ENCODE results near the gene P3H2.

DNA sequence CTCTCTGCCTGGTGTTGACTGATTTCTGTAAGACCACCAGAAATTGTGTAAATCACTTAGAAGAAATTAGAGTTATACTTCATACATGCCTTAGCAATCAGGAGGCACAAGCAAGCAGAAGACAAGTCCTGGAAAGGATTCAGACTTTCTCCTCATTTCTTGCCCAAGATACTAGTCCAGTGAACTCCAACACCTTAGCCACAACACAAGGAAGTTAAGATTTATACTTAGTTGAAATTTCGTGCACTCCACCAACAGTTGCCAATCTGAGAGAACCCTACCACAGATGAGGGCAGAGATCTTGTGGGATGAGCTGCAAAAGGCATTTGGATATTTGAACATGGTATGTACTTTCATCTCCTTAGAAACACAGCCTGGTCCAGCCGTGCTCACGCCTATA is 2.3 kb downstream of the P3H2 start:
- TF ChIP-seq ZNF629 (tag by site-specific recombination; IDR thresholded peaks at IDR 0.05) (no peak), ZNF677 (tag by site-specific recombination; IDR thresholded peaks at IDR 0.05) (no peak), KLF1 (tag by site-specific recombination; IDR thresholded peaks at IDR 0.05) (no peak), HOXD13 (CRISPR knock-in tag; IDR thresholded peaks at IDR 0.05; ENCODE audit: borderline replicate concordance) (no peak)
- TF ChIP-seq, protein P1, sequence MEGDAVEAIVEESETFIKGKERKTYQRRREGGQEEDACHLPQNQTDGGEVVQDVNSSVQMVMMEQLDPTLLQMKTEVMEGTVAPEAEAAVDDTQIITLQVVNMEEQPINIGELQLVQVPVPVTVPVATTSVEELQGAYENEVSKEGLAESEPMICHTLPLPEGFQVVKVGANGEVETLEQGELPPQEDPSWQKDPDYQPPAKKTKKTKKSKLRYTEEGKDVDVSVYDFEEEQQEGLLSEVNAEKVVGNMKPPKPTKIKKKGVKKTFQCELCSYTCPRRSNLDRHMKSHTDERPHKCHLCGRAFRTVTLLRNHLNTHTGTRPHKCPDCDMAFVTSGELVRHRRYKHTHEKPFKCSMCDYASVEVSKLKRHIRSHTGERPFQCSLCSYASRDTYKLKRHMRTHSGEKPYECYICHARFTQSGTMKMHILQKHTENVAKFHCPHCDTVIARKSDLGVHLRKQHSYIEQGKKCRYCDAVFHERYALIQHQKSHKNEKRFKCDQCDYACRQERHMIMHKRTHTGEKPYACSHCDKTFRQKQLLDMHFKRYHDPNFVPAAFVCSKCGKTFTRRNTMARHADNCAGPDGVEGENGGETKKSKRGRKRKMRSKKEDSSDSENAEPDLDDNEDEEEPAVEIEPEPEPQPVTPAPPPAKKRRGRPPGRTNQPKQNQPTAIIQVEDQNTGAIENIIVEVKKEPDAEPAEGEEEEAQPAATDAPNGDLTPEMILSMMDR (tag by site-specific recombination; IDR thresholded peaks at IDR 0.05): no peak
